ENCODE measurements around the gene EFHC1. TPM values are rescaled to one million over a fixed set of nuclear protein-coding genes. Genes with fewer than 3 reads are reported as not detected.
A peak's percentile ranks its signal among the peaks of the same experiment; 100 is the strongest.

EFHC1 gene
- total RNA-seq, 1 donor from 2014 or later = 29.0 TPM

DNA sequence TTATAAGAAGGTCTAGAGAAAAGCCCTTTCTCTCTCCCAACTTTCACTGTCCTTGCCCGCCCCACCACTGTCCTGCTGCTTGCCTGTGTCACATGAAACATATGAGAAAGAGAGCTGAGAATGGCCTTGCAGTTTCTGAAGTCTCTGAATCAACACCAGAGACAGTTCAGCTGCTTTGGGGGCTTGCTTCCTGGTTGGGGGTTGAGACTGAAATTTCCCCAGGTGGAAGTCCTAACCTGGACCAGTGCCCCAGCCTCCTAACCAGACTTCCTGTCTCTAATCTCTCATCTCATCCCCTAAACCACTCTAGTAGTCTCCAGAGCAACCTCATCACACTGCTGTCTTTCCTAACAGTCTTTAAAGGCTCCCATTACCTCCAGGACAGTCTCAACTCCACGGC, 146.1 kb downstream of the EFHC1 start:
- peaks cover 50% of the 10 kb centered on the region for H3K4me1 Mint-ChIP-seq (ENCODE audit: unreplicated experiment)

DNA sequence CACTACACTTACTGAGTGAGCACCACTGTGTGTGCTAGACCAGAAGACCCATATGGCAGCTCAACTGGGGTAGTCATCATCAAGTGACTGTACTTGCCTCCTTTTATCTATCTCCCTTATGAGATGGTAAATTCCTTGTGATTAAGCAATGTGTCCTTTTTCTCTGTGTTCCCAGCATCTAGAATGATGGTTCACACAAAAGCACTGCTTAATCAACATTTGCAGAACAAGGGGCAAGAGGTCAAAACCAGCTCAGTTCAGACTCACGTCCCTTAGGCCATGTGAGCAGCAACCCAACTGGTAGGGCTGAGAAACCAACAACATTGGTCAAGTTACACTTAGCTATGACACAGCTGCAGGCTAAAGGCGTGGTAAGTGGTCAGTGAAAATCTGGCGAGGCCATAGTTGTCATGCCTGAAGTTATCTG, 146.7 kb downstream of the EFHC1 start:
- DNase-seq (ENCODE audit: low spot score) = no peak
- Mint-ChIP-seq H3K27ac (ENCODE audit: unreplicated experiment) (peak overlapping the region; percentile 85), H3K27me3 (ENCODE audit: unreplicated experiment) (no peaks in the 10 kb centered on the region)

More for the DNA sequence above, 146.1 kb downstream of the EFHC1 start:
- H3K36me3 Mint-ChIP-seq (ENCODE audit: low read depth, unreplicated experiment) = peaks cover 5% of the 10 kb centered on the region
- peaks cover 2% of the 10 kb centered on the region for H3K27me3 Mint-ChIP-seq (ENCODE audit: unreplicated experiment)
- TF ChIP-seq, protein P1, sequence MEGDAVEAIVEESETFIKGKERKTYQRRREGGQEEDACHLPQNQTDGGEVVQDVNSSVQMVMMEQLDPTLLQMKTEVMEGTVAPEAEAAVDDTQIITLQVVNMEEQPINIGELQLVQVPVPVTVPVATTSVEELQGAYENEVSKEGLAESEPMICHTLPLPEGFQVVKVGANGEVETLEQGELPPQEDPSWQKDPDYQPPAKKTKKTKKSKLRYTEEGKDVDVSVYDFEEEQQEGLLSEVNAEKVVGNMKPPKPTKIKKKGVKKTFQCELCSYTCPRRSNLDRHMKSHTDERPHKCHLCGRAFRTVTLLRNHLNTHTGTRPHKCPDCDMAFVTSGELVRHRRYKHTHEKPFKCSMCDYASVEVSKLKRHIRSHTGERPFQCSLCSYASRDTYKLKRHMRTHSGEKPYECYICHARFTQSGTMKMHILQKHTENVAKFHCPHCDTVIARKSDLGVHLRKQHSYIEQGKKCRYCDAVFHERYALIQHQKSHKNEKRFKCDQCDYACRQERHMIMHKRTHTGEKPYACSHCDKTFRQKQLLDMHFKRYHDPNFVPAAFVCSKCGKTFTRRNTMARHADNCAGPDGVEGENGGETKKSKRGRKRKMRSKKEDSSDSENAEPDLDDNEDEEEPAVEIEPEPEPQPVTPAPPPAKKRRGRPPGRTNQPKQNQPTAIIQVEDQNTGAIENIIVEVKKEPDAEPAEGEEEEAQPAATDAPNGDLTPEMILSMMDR (IDR thresholded peaks at IDR 0.05; ENCODE audit: unreplicated experiment) = no peak
- no peak for DNase-seq (ENCODE audit: low spot score)
- H3K4me3 Mint-ChIP-seq (ENCODE audit: unreplicated experiment) = no peak overlapping the region
- H3K9me3 Mint-ChIP-seq (ENCODE audit: unreplicated experiment) = no peaks in the 10 kb centered on the region
- H3K27ac Mint-ChIP-seq (ENCODE audit: unreplicated experiment) = peak overlapping the region; percentile 85

DNA sequence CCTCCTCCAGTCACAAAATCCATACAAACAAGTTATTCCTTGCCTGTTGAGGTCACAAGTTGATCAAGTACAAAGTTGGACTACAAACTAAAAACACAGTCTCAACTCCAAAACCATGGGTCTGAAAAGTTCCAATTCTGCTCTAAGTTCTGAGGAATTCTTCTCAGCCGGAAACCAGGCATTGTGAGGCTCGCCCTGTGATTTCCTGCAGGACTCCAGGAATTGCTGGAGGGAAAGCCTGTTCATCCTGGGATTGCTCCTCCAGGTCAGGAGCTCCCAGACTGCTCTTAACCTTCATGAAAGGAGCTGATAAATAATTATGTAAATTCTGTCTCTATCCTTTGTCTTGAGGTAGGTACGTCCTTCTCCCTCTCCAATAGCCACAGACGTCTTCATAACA, 148.2 kb downstream of the EFHC1 start:
- TF ChIP-seq, protein P1 (IDR thresholded peaks at IDR 0.05; ENCODE audit: unreplicated experiment) = no peak
- Mint-ChIP-seq H3K27ac (ENCODE audit: unreplicated experiment) (peak overlapping the region; percentile 98), H3K36me3 (ENCODE audit: low read depth, unreplicated experiment) (peaks cover 8% of the 10 kb centered on the region), H3K4me3 (ENCODE audit: unreplicated experiment) (peak overlapping the region; percentile 73), H3K27me3 (ENCODE audit: unreplicated experiment) (peaks cover 4% of the 10 kb centered on the region), H3K4me1 (ENCODE audit: unreplicated experiment) (peaks cover 62% of the 10 kb centered on the region), H3K9me3 (ENCODE audit: unreplicated experiment) (no peaks in the 10 kb centered on the region)
- peak; percentile 47 for DNase-seq (ENCODE audit: low spot score)

More for the DNA sequence above, 146.7 kb downstream of the EFHC1 start:
- TF ChIP-seq, protein P1 (IDR thresholded peaks at IDR 0.05; ENCODE audit: unreplicated experiment) = no peak
- Mint-ChIP-seq H3K4me1 (ENCODE audit: unreplicated experiment) (peaks cover 52% of the 10 kb centered on the region), H3K36me3 (ENCODE audit: low read depth, unreplicated experiment) (peaks cover 6% of the 10 kb centered on the region), H3K4me3 (ENCODE audit: unreplicated experiment) (peak overlapping the region; percentile 53), H3K9me3 (ENCODE audit: unreplicated experiment) (no peaks in the 10 kb centered on the region)

DNA sequence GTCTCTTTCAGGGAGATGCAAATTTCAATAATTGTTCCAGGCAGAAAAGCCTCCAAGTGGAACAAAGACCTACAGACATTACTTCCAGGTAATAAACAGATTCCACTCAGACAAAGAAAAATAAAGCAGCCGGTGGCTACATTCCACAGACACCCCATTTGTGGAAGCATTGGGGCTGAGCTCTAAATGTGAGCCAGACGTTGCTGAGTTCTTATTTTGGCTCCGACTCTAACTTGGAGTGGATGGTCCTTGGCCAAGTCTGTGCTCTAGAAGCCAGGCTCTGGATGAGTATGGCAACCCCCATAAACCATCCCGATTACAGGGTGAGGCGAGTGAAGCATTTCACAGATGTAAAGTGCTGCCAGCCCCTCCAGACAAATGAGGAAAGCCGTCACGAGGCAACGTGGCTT, 150.2 kb downstream of the EFHC1 start:
- TF ChIP-seq, protein P1 (IDR thresholded peaks at IDR 0.05; ENCODE audit: unreplicated experiment) = no peak
- peaks cover 8% of the 10 kb centered on the region for H3K36me3 Mint-ChIP-seq (ENCODE audit: low read depth, unreplicated experiment)
- peaks cover 10% of the 10 kb centered on the region for H3K27me3 Mint-ChIP-seq (ENCODE audit: unreplicated experiment)
- peaks cover 82% of the 10 kb centered on the region for H3K4me1 Mint-ChIP-seq (ENCODE audit: unreplicated experiment)
- H3K4me3 Mint-ChIP-seq (ENCODE audit: unreplicated experiment) = no peak overlapping the region
- no peaks in the 10 kb centered on the region for H3K9me3 Mint-ChIP-seq (ENCODE audit: unreplicated experiment)
- no peak for DNase-seq (ENCODE audit: low spot score)
- H3K27ac Mint-ChIP-seq (ENCODE audit: unreplicated experiment) = no peak overlapping the region

DNA sequence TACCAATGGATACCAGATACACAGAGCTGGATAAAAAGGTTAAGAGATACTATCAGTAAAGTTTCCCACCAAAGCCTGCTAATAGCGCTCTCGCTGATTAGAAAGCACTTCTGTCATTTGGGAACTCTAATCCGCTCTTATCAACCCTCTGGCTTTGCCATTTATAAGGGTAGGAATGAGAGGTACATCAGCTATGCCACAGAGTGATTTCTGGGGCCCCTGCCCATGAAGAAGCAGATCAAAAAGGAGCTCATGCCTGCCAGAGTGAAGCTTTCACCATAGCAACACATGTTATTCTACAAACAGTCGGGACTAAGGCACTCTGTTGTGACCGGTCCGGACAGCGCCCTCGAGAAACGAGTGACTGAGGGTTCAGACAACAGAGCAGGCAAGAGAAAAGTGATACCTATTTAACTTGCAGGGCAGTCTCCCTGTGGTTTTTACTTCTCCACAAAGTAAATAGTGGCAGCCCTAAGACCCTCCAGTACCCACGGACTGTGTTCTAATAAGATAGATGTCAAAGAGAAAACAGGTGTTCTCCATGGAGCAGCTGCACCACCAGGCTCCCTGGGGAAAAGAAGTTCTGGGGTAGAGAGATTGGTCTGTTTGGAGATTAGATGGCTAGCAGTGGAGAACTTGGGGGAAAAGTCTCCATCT, 151.1 kb downstream of the EFHC1 start:
- TF ChIP-seq, protein P1 (IDR thresholded peaks at IDR 0.05; ENCODE audit: unreplicated experiment) = no peak
- H3K27ac Mint-ChIP-seq (ENCODE audit: unreplicated experiment) = peak overlapping the region; percentile 48
- H3K9me3 Mint-ChIP-seq (ENCODE audit: unreplicated experiment) = no peaks in the 10 kb centered on the region
- H3K27me3 Mint-ChIP-seq (ENCODE audit: unreplicated experiment) = peaks cover 18% of the 10 kb centered on the region
- H3K4me1 Mint-ChIP-seq (ENCODE audit: unreplicated experiment) = peaks cover 83% of the 10 kb centered on the region
- no peak for DNase-seq (ENCODE audit: low spot score)
- no peak overlapping the region for H3K4me3 Mint-ChIP-seq (ENCODE audit: unreplicated experiment)
- peaks cover 8% of the 10 kb centered on the region for H3K36me3 Mint-ChIP-seq (ENCODE audit: low read depth, unreplicated experiment)
